RWPE1 (cell line): Measurements from ENCODE around the gene KMO.

ENCODE experiments used
- CTCF ChIA-PET: fragments of 350-600 bp; sonication (Branson Sonifier 250); formaldehyde crosslinking; extraction: SDS; loops from one replicate; lab custom pipeline; 2021; lab: Yijun Ruan, JAX
- POLR2A ChIA-PET: fragments of 400-600 bp; formaldehyde crosslinking; extraction: SDS; loops from one replicate; lab custom pipeline; 2020; ENCODE audit warnings: antibody characterized with exemption; ENCODE audit not compliant: low non-redundant PET; lab: Yijun Ruan, JAX
- DNase-seq: peaks from one replicate; pipeline ENCODE4 v3.0.0; 2012; ENCODE audit warnings: low spot score
- H3K27ac ChIP-seq: fragments of 450-650 bp; 2 replicates; pipeline ENCODE4 v1.5.1; 2017
- CTCF ChIP-seq: fragments of 450-650 bp; conservative IDR thresholded peaks from 2 replicates; pipeline ENCODE4 v1.5.1; 2017; ENCODE audit warnings: low read depth, mild to moderate bottlenecking

Gene KMO

GRCh38 chr1:241596633-241597032 lies 64.5 kb downstream of the KMO start:
- ChIA-PET POLR2A (no interaction called here), CTCF (interaction anchor here (0.6 kb wide), 1 partner anchor 59 kb away, joined by 3 read pairs; no protein-coding TSS in a partner anchor)
- no peak for DNase-seq
- H3K27ac ChIP-seq = no peak overlapping the region
- TF ChIP-seq CTCF = no peak

GRCh38 chr1:241598249-241598648 lies 66.1 kb downstream of the KMO start:
- ChIA-PET CTCF (no interaction called here), POLR2A (no interaction called here)
- TF ChIP-seq CTCF = no peak
- DNase-seq = no peak
- no peak overlapping the region for H3K27ac ChIP-seq

GRCh38 chr1:241600496-241600901 lies 68.3 kb downstream of the KMO start:
- DNase-seq = no peak
- no peak overlapping the region for H3K27ac ChIP-seq
- ChIA-PET POLR2A (no interaction called here), CTCF (interaction anchor here (1.1 kb wide), 1 partner anchor 11 kb away, joined by 5 read pairs; no protein-coding TSS in a partner anchor)
- no peak for TF ChIP-seq CTCF

GRCh38 chr1:241603731-241604245 lies 71.6 kb downstream of the KMO start:
- TF ChIP-seq CTCF = no peak
- CTCF ChIA-PET = interaction anchor here (0.6 kb wide), 1 partner anchor 73 kb away, joined by 3 read pairs; no protein-coding TSS in a partner anchor
- no peak for DNase-seq
- no peak overlapping the region for H3K27ac ChIP-seq
- POLR2A ChIA-PET = no interaction called here

- POLR2A ChIA-PET = no interaction called here
- CTCF ChIA-PET = interaction anchor here (0.6 kb wide), 1 partner anchor 436 kb away, joined by 3 read pairs; no protein-coding TSS in a partner anchor
- no peak for TF ChIP-seq CTCF
- no peak overlapping the region for H3K27ac ChIP-seq
- DNase-seq = no peak
Measured at GRCh38 chr1:241605146-241605805, 73.1 kb downstream of the KMO start.

GRCh38 chr1:241606544-241606943 lies 74.4 kb downstream of the KMO start:
- no peak for TF ChIP-seq CTCF
- ChIA-PET CTCF (interaction anchor here (0.7 kb wide), 1 partner anchor 236 kb away, joined by 4 read pairs; no protein-coding TSS in a partner anchor), POLR2A (no interaction called here)
- peak; percentile 73 for DNase-seq
- peak overlapping the region; percentile 81 for H3K27ac ChIP-seq
